A549 treated with AZD9567 at 1 μM for 4 hours (cell line): ENCODE results near the gene OR2T27. TPM values are rescaled to one million over a fixed set of nuclear protein-coding genes. Genes with fewer than 3 reads are reported as not detected.

Experiments used
- total RNA-seq: library from RNA; stranded (reverse); fragments of 200-300 nt; extraction: Qiagen RNA extraction; gene quantifications from 5 replicates; pipeline ENCODE4 v1.2.3, GENCODE V29; 2022; ENCODE audit not compliant: insufficient read depth

The OR2T27 gene
- total RNA-seq: not detected in 5 replicates

GRCh38 chr1:248655354-248655753, at the start of gene OR2T27:
OR2T27 (minus strand) TSS chr1:248655528; CDS start chr1:248650884, 4,644 bp downstream.

GRCh38 chr1:248702714-248703113, 47.4 kb upstream of the OR2T27 start, which contains the start of gene OR14I1:
OR14I1 (minus strand) TSS chr1:248702766.

GRCh38 chr1:248645178-248645577, 10.2 kb downstream of the OR2T27 start, which contains the start of gene OR2T35:
OR2T35 (minus strand) TSS chr1:248645278; CDS start chr1:248639258, 6,020 bp downstream.

GRCh38 chr1:248634991-248635390, 20.3 kb downstream of the OR2T27 start, which contains the start of gene OR2T11:
OR2T11 (minus strand) TSS chr1:248635091; CDS start chr1:248627128, 7,963 bp downstream.

Other genes with a start within 250 kb of the OR2T27 start
- not detected in 5 replicates for gene OR2T2, start 209.9 kb downstream of the OR2T27 start, total RNA-seq
- gene OR2T3, start 182.2 kb downstream of the OR2T27 start, total RNA-seq: not detected in 5 replicates
- not detected in 5 replicates for gene OR2T5, start 166.9 kb downstream of the OR2T27 start, total RNA-seq
- gene OR2G6, start 147.5 kb downstream of the OR2T27 start, total RNA-seq: not detected in 5 replicates
- gene OR2T29, start 92.8 kb downstream of the OR2T27 start, total RNA-seq: not detected in 5 replicates
- not detected in 5 replicates for gene OR2T34, start 80.8 kb downstream of the OR2T27 start, total RNA-seq
- gene OR2T10, start 57.8 kb downstream of the OR2T27 start, total RNA-seq: not detected in 5 replicates
- gene OR2T11, start 20.4 kb downstream of the OR2T27 start, total RNA-seq: not detected in 5 replicates
- not detected in 5 replicates for gene OR2T35, start 10.2 kb downstream of the OR2T27 start, total RNA-seq
- gene OR14I1, start 47.2 kb upstream of the OR2T27 start, total RNA-seq: not detected in 5 replicates
- gene LYPD8, start 100.2 kb upstream of the OR2T27 start, total RNA-seq: 0.06 to 0.16 TPM (median 0.11 TPM) in 4 of 5 replicates, not detected in the other
- 20.1 to 27.0 TPM (median 24.3 TPM) in 5 replicates for gene SH3BP5L, start 170.4 kb upstream of the OR2T27 start, total RNA-seq
- 17.7 to 21.0 TPM (median 20.8 TPM) in 5 replicates for gene ZNF672, start 182.7 kb upstream of the OR2T27 start, total RNA-seq
- 13.2 to 21.2 TPM (median 20.0 TPM) in 5 replicates for gene ZNF692, start 203.6 kb upstream of the OR2T27 start, total RNA-seq